Thoracic aorta (tissue), 2 donors: ENCODE results near the gene HAX1. TPM values are rescaled to one million over a fixed set of nuclear protein-coding genes. Genes with fewer than 3 reads are reported as not detected.
A peak's percentile ranks its signal among the peaks of the same experiment; 100 is the strongest.

Experiments
- ATAC-seq: fragments of 150-250 bp; one replicate; pipeline ENCODE4 v1.8.0; 2017; ENCODE audit warnings: low read depth; ENCODE audit not compliant: insufficient number of reproducible peaks, low FRiP score
- DNase-seq: peaks from one replicate; pipeline ENCODE4 v3.0.0-alpha.2; 2020; ENCODE audit warnings: low spot score
- H3K27ac ChIP-seq, 2 donors: fragments of 200-600 bp; sonication (generic); 1 replicate in 1 of 2; 2 replicates in 1 of 2; pipeline ENCODE4 v1.5.1; 2016; ENCODE audit warnings: mild to moderate bottlenecking in 2 of 2, moderate library complexity in 2 of 2
- H3K27me3 ChIP-seq: fragments of 200-600 bp; sonication (generic); replicated peaks from 2 replicates; pipeline ENCODE4 v1.6.0; 2016; ENCODE audit warnings: mild to moderate bottlenecking; ENCODE audit not compliant: insufficient read depth
- H3K36me3 ChIP-seq: fragments of 200-600 bp; sonication (generic); one replicate; pipeline ENCODE4 v1.5.1; 2016
- H3K4me1 ChIP-seq, 2 donors: fragments of 200-600 bp; sonication (generic); 1 replicate in 1 of 2; 2 replicates in 1 of 2; pipeline versions ENCODE4 v1.5.1 to v1.6.0; 2016; ENCODE audit warnings: low read depth in 2 of 2, mild to moderate bottlenecking in 1 of 2; ENCODE audit not compliant: control insufficient read depth in 1 of 2
- H3K4me3 ChIP-seq: fragments of 200-600 bp; sonication (generic); 2 replicates; pipeline ENCODE4 v1.5.1; 2016; ENCODE audit warnings: mild to moderate bottlenecking
- H3K9me3 ChIP-seq: fragments of 200-600 bp; sonication (generic); 2 replicates; pipeline ENCODE4 v1.5.1; 2016
- CTCF ChIP-seq: fragments of 200-600 bp; sonication (generic); IDR thresholded peaks from one replicate; pipeline ENCODE4 v1.5.1; 2019; ENCODE audit warnings: antibody characterized with exemption
- total RNA-seq, 2 donors: library from RNA; depleted of rRNA; stranded (reverse); fragments of >200 nt; gene quantifications; one replicate each; pipeline versions ENCODE4 v1.1.0 to v1.2.3, GENCODE V29; 2016

Gene HAX1
- total RNA-seq, 2 donors from 2014 or later, result 82.4 to 91.4 TPM

- TF ChIP-seq CTCF, result peak; percentile 97
- no peaks in the 10 kb centered on the region for H3K9me3 ChIP-seq
- H3K27ac ChIP-seq, result peak within 1 kb of the TSS; percentile 99 to 100
- H3K36me3 ChIP-seq, result peaks cover under 1% of the 10 kb centered on the region
- DNase-seq (peak; percentile 31), ATAC-seq (peak; percentile 10)
- H3K27me3 ChIP-seq, result no peaks in the 10 kb centered on the region
- peak within 1 kb of the TSS; percentile 93 for H3K4me3 ChIP-seq
- peaks cover 24 to 30% of the 10 kb centered on the region in 2 donors for H3K4me1 ChIP-seq
Observed at GRCh38 chr1:154324669-154325582, 52.5 kb downstream of the HAX1 start, which contains the start of gene ATP8B2. Gene ATP8B2, plus strand, starts transcription at chr1:154325525. Its CDS starts 2,617 bp downstream, at chr1:154328142.

Other genes with a start within 250 kb of the HAX1 start
- gene NUP210L, start 117.6 kb upstream of the HAX1 start, total RNA-seq, result under 1 TPM; 0.14 to 0.41 TPM
- gene TPM3, start 80.5 kb upstream of the HAX1 start, total RNA-seq, result 100 to 1,000 TPM; 146 to 331 TPM
- gene CFAP141, start 66.3 kb upstream of the HAX1 start, total RNA-seq, result not detected
- gene UBAP2L, start 51.7 kb upstream of the HAX1 start, total RNA-seq, result 100 to 1,000 TPM in 1 of 2 donors, 10 to 100 TPM in 1; 92.1 to 119 TPM
- not detected for gene AQP10, start 48.5 kb downstream of the HAX1 start, total RNA-seq
- gene ATP8B2, start 52.9 kb downstream of the HAX1 start, total RNA-seq, result 100 to 1,000 TPM; 190 to 291 TPM
- 10 to 100 TPM; 25.8 to 48.3 TPM for gene IL6R, start 132.7 kb downstream of the HAX1 start, total RNA-seq
- 10 to 100 TPM in 1 of 2 donors, 1 to 10 TPM in 1; 1.1 to 28.0 TPM for gene TDRD10, start 229.6 kb downstream of the HAX1 start, total RNA-seq
- 10 to 100 TPM in 1 of 2 donors, 1 to 10 TPM in 1; 6.1 to 15.2 TPM for gene SHE, start 229.8 kb downstream of the HAX1 start, total RNA-seq